H9 (cell line): ENCODE data around the gene FHL2. TPM values are rescaled to one million over a fixed set of nuclear protein-coding genes. Genes with fewer than 3 reads are reported as not detected.

ENCODE experiments used
- DNase-seq: peaks from one replicate; pipeline ENCODE4 v3.0.0-alpha.2; 2017
- H2AFZ ChIP-seq: one replicate; pipeline ENCODE4 v1.6.1; 2013; ENCODE audit warnings: mild to moderate bottlenecking, low read length, control low read depth, moderate library complexity
- H2AK5ac ChIP-seq: 2 replicates; pipeline ENCODE4 v1.6.1; 2013; ENCODE audit warnings: low read length, control low read depth, mixed read lengths; ENCODE audit not compliant: insufficient read length
- H2BK120ac ChIP-seq: one replicate; pipeline ENCODE4 v1.6.1; 2013; ENCODE audit warnings: low read depth, mild to moderate bottlenecking, low read length, control low read depth, inconsistent platforms; ENCODE audit not compliant: poor library complexity, severe bottlenecking
- H2BK12ac ChIP-seq: 2 replicates; pipeline ENCODE4 v1.6.1; 2013; ENCODE audit warnings: low read length, control low read depth, mixed read lengths, low read depth; ENCODE audit not compliant: insufficient read length
- H2BK15ac ChIP-seq: 2 replicates; pipeline ENCODE4 v1.6.1; 2013; ENCODE audit warnings: low read depth, low read length, control low read depth
- H2BK20ac ChIP-seq: one replicate; pipeline ENCODE4 v1.6.1; 2013; ENCODE audit warnings: low read depth, mild to moderate bottlenecking, low read length, control low read depth, inconsistent platforms; ENCODE audit not compliant: poor library complexity, severe bottlenecking
- H2BK5ac ChIP-seq: 2 replicates; pipeline ENCODE4 v1.6.1; 2013; ENCODE audit warnings: low read length, control low read depth, mixed read lengths; ENCODE audit not compliant: insufficient read length
- H3K14ac ChIP-seq: 2 replicates; pipeline ENCODE4 v1.6.1; 2013; ENCODE audit warnings: low read length, control low read depth; ENCODE audit not compliant: insufficient read depth
- H3K18ac ChIP-seq: 2 replicates; pipeline ENCODE4 v1.6.1; 2013; ENCODE audit warnings: low read depth, mild to moderate bottlenecking, mixed read lengths, low read length, control low read depth; ENCODE audit not compliant: insufficient read length
- H3K23ac ChIP-seq: 2 replicates; pipeline ENCODE4 v1.6.1; 2013; ENCODE audit warnings: low read length, control low read depth, mixed read lengths, low read depth; ENCODE audit not compliant: insufficient read length
- H3K23me2 ChIP-seq: 2 replicates; pipeline ENCODE4 v1.6.1; 2013; ENCODE audit warnings: low read depth, mild to moderate bottlenecking, mixed read lengths, low read length, control low read depth; ENCODE audit not compliant: insufficient read length, poor library complexity, severe bottlenecking
- H3K27ac ChIP-seq: 2 replicates; pipeline ENCODE4 v1.5.1; 2013; ENCODE audit warnings: low read length, control low read depth, mixed read lengths, low read depth; ENCODE audit not compliant: insufficient read length
- H3K27me3 ChIP-seq: 2 replicates; pipeline ENCODE4 v1.6.1; 2013; ENCODE audit warnings: low read length, control low read depth, inconsistent platforms; ENCODE audit not compliant: insufficient read depth
- H3K4ac ChIP-seq: 2 replicates; pipeline ENCODE4 v1.6.1; 2013; ENCODE audit warnings: low read depth, mild to moderate bottlenecking, control low read depth, inconsistent platforms, low read length, moderate library complexity
- H3K4me1 ChIP-seq: 2 replicates; pipeline ENCODE4 v1.6.1; 2013; ENCODE audit warnings: low read length, control low read depth, inconsistent platforms; ENCODE audit not compliant: insufficient read depth
- H3K4me2 ChIP-seq: 2 replicates; pipeline ENCODE4 v1.6.1; 2013; ENCODE audit warnings: low read length, control low read depth, mixed read lengths; ENCODE audit not compliant: insufficient read length, insufficient read depth
- H3K56ac ChIP-seq: 2 replicates; pipeline ENCODE4 v1.6.1; 2013; ENCODE audit warnings: low read depth, mild to moderate bottlenecking, mixed read lengths, low read length, control low read depth; ENCODE audit not compliant: insufficient read length
- H3K79me1 ChIP-seq: 2 replicates; pipeline ENCODE4 v1.6.1; 2013; ENCODE audit warnings: low read depth, mild to moderate bottlenecking, moderate library complexity, low read length, control low read depth, inconsistent platforms; ENCODE audit not compliant: insufficient read depth, poor library complexity, severe bottlenecking
- H3K79me2 ChIP-seq: 2 replicates; pipeline ENCODE4 v1.6.1; 2013; ENCODE audit warnings: low read length, control low read depth, inconsistent platforms; ENCODE audit not compliant: insufficient read depth
- H3K9ac ChIP-seq: 2 replicates; pipeline ENCODE4 v1.6.1; 2013; ENCODE audit warnings: low read length, control low read depth, mixed read lengths; ENCODE audit not compliant: insufficient read length; ENCODE audit errors: extremely low read depth
- H3K9me3 ChIP-seq: one replicate; pipeline ENCODE4 v1.6.1; 2013; ENCODE audit warnings: low read depth, low read length, inconsistent platforms; ENCODE audit not compliant: control insufficient read depth
- H3T11ph ChIP-seq: one replicate; pipeline ENCODE4 v1.6.1; 2013; ENCODE audit warnings: mild to moderate bottlenecking, low read length, control low read depth, inconsistent platforms
- H4K20me1 ChIP-seq: one replicate; pipeline ENCODE4 v1.6.1; 2013; ENCODE audit not compliant: control insufficient read depth, insufficient read length, insufficient read depth
- H4K5ac ChIP-seq: 2 replicates; pipeline ENCODE4 v1.6.1; 2013; ENCODE audit warnings: low read depth, mild to moderate bottlenecking, mixed read lengths, low read length, control low read depth; ENCODE audit not compliant: insufficient read length
- H4K8ac ChIP-seq: replicated peaks from 2 replicates; pipeline ENCODE4 v1.6.1; 2013; ENCODE audit warnings: low read length, control low read depth, mixed read lengths, low read depth; ENCODE audit not compliant: insufficient read length
- H4K91ac ChIP-seq: 2 replicates; pipeline ENCODE4 v1.6.1; 2013; ENCODE audit warnings: low read depth, mild to moderate bottlenecking, moderate library complexity, mixed read lengths, low read length, control low read depth; ENCODE audit not compliant: insufficient read length
- H3K27ac Mint-ChIP-seq, 3 experiments: 2 replicates in 2 of 3; 3 replicates in 1 of 3; pipeline ENCODE4 v1.8.0; 2020 to 2021; ENCODE audit warnings: mixed read lengths in 3 of 3, mild to moderate bottlenecking in 1 of 3, moderate library complexity in 1 of 3
- H3K27me3 Mint-ChIP-seq: 2 replicates; pipeline ENCODE4 v1.8.0; 2021; ENCODE audit warnings: low read depth, mild to moderate bottlenecking, moderate library complexity, mixed read lengths
- H3K36me3 Mint-ChIP-seq, 3 experiments: 2 replicates in 2 of 3; 3 replicates in 1 of 3; pipeline ENCODE4 v1.8.0; 2020 to 2021; ENCODE audit warnings: low read depth in 3 of 3, mixed read lengths in 3 of 3; ENCODE audit not compliant: insufficient read depth in 1 of 3
- H3K4me1 Mint-ChIP-seq, 2 experiments: 2 replicates each; pipeline ENCODE4 v1.8.0; 2020; ENCODE audit warnings: mixed read lengths in 2 of 2
- H3K4me3 Mint-ChIP-seq, 2 experiments: 2 replicates in 1 of 2; 3 replicates in 1 of 2; pipeline ENCODE4 v1.8.0; 2020 to 2021; ENCODE audit warnings: mild to moderate bottlenecking in 2 of 2, mixed read lengths in 2 of 2, moderate library complexity in 1 of 2
- H3K9me3 Mint-ChIP-seq, 2 experiments: 2 replicates in 1 of 2; 3 replicates in 1 of 2; pipeline ENCODE4 v1.8.0; 2020; ENCODE audit warnings: mild to moderate bottlenecking in 2 of 2, mixed read lengths in 2 of 2, moderate library complexity in 1 of 2
- WGBS: extraction: QIAGEN DNeasy Blood & Tissue Kit; methylation state at CpG from one replicate; pipeline ENCODE4 v1.1.7; 2013; ENCODE audit warnings: missing lambda C conversion rate, low lambda C conversion rate, mixed read lengths; ENCODE audit not compliant: insufficient read length; ENCODE audit errors: extremely low coverage; 5-methylcytosine and 5-hydroxymethylcytosine counted together
- total RNA-seq: library from RNA; stranded (reverse); gene quantifications from 2 replicates; pipeline ENCODE4 v1.2.1, GENCODE V29; 2021
- TF ChIP-seq, protein P1 (sequence below): fragments of 200-600 bp; sonication (generic); conservative IDR thresholded peaks from 3 replicates; pipeline ENCODE4 v1.8.0; 2021; ENCODE audit warnings: antibody characterized with exemption, mild to moderate bottlenecking

Gene FHL2
- total RNA-seq, 1 experiment from 2014 or later, result 34.9 TPM

DNA sequence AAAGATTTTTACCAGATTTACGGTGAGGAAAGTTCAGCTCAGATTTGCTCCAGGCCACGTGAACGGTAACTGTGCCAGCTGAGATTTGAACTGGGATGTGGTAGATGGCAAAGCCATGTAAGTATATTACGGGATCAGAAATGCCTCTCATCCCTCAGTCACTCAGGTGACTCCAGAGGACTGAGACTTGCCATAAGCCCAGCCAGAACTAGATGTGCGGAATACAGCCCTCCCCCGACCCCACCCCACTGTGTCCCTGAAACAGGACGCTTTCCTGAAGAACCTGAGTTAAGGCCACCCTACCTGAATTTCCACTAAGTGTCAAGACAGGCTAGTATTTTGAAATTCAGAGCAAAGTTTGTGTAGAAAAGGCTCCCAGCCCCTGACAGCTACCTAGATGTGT lies 1.3 kb upstream of the FHL2 start:
- Mint-ChIP-seq H3K4me3 (no peak overlapping the region; a peak in 1 of 5 replicates), H3K9me3 (peaks cover 3 to 7% of the 10 kb centered on the region in 2 experiments; a peak in 4 of 5 replicates), H3K27ac (no peak overlapping the region), H3K27me3 (peaks cover 19% of the 10 kb centered on the region), H3K4me1 (peaks cover 35 to 39% of the 10 kb centered on the region in 2 experiments), H3K36me3 (peaks cover 3 to 15% (median 6%) of the 10 kb centered on the region in 3 experiments; a peak in 5 of 7 replicates)
- no peak overlapping the region for H4K91ac ChIP-seq
- H3K4ac ChIP-seq, result no peak overlapping the region
- H3K23me2 ChIP-seq, result peaks cover 3% of the 10 kb centered on the region
- no peak overlapping the region for H3T11ph ChIP-seq
- peaks cover 12% of the 10 kb centered on the region; the same call in 1 of the 2 replicates for H3K27me3 ChIP-seq
- H3K9ac ChIP-seq, result no peak overlapping the region
- H3K4me2 ChIP-seq, result no peak overlapping the region
- H4K20me1 ChIP-seq, result no peaks in the 10 kb centered on the region
- no CpG with 5 or more reads among the region's 7 CpGs for WGBS
- no peak for DNase-seq
- H3K56ac ChIP-seq, result no peak overlapping the region
- H3K9me3 ChIP-seq, result no peaks in the 10 kb centered on the region
- H3K79me1 ChIP-seq, result no peaks in the 10 kb centered on the region
- peaks cover 2% of the 10 kb centered on the region; the same call in 1 of the 2 replicates for H3K4me1 ChIP-seq
- H3K79me2 ChIP-seq, result peaks cover 2% of the 10 kb centered on the region; the same call in 1 of the 2 replicates
- H3K23ac ChIP-seq, result no peak overlapping the region
- H3K18ac ChIP-seq, result no peak overlapping the region
- no peak overlapping the region for H2AFZ ChIP-seq
- H3K27ac ChIP-seq, result no peak overlapping the region
- no peak overlapping the region for H4K5ac ChIP-seq
- no peak overlapping the region for H2BK15ac ChIP-seq
- no peak overlapping the region for H3K14ac ChIP-seq
- H2BK20ac ChIP-seq, result no peak overlapping the region
- no peak overlapping the region for H2BK5ac ChIP-seq
- no peak overlapping the region for H2BK12ac ChIP-seq
- H2AK5ac ChIP-seq, result peak overlapping the region; percentile 68
- no peak overlapping the region for H2BK120ac ChIP-seq
- H4K8ac ChIP-seq, result no peak overlapping the region
- TF ChIP-seq, protein P1, sequence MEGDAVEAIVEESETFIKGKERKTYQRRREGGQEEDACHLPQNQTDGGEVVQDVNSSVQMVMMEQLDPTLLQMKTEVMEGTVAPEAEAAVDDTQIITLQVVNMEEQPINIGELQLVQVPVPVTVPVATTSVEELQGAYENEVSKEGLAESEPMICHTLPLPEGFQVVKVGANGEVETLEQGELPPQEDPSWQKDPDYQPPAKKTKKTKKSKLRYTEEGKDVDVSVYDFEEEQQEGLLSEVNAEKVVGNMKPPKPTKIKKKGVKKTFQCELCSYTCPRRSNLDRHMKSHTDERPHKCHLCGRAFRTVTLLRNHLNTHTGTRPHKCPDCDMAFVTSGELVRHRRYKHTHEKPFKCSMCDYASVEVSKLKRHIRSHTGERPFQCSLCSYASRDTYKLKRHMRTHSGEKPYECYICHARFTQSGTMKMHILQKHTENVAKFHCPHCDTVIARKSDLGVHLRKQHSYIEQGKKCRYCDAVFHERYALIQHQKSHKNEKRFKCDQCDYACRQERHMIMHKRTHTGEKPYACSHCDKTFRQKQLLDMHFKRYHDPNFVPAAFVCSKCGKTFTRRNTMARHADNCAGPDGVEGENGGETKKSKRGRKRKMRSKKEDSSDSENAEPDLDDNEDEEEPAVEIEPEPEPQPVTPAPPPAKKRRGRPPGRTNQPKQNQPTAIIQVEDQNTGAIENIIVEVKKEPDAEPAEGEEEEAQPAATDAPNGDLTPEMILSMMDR, result no peak
